Keratinocyte (primary cell): Measurements from ENCODE around the gene NMT1. TPM values are rescaled to one million over a fixed set of nuclear protein-coding genes. Genes with fewer than 3 reads are reported as not detected.
A peak's percentile ranks its signal among the peaks of the same experiment; 100 is the strongest.

ENCODE experiments used
- DNase-seq: peaks from one replicate; pipeline ENCODE4 v3.0.0-alpha.2; 2011; ENCODE audit warnings: low read depth, missing footprints, low spot score
- FAIRE-seq: peaks from 2 replicates; lab custom pipeline; 2011; peaks lifted over from hg19 to GRCh38; lab: Jason Lieb, UNC
- H2AFZ ChIP-seq: 2 replicates; pipeline ENCODE4 v1.6.0; 2012; ENCODE audit warnings: low read length, control low read depth, inconsistent platforms; ENCODE audit not compliant: control insufficient read depth
- H3K27ac ChIP-seq: 2 replicates; pipeline ENCODE4 v1.5.1; 2011; ENCODE audit warnings: low read length; ENCODE audit not compliant: control insufficient read depth, insufficient read depth
- H3K27me3 ChIP-seq: 3 replicates; pipeline ENCODE4 v1.6.0; 2011; ENCODE audit warnings: low read length; ENCODE audit not compliant: control insufficient read depth, insufficient read depth; ENCODE audit errors: extremely low read depth
- H3K36me3 ChIP-seq, 2 experiments: 2 replicates in 1 of 2; 3 replicates in 1 of 2; pipeline ENCODE4 v1.5.1; 2011; ENCODE audit warnings: low read length in 2 of 2, mild to moderate bottlenecking in 1 of 2; ENCODE audit not compliant: control insufficient read depth in 2 of 2, insufficient read depth in 2 of 2; ENCODE audit errors: extremely low read depth in 1 of 2
- H3K4me1 ChIP-seq: 3 replicates; pipeline ENCODE4 v1.5.1; 2011; ENCODE audit warnings: low read length; ENCODE audit not compliant: control insufficient read depth, insufficient read depth; ENCODE audit errors: extremely low read depth
- H3K4me2 ChIP-seq: 3 replicates; pipeline ENCODE4 v1.6.0; 2011; ENCODE audit warnings: low read depth, low read length; ENCODE audit not compliant: control insufficient read depth, insufficient read depth; ENCODE audit errors: extremely low read depth
- H3K4me3 ChIP-seq, 3 experiments: fragments of 200-600 bp in 1 of 3; sonication (generic) in 1 of 3; 2 replicates in 2 of 3; 3 replicates in 1 of 3; pipeline ENCODE4 v1.5.1; 2011 to 2016; ENCODE audit warnings: low read length in 3 of 3, mild to moderate bottlenecking in 3 of 3, control low read depth in 2 of 3, inconsistent platforms in 1 of 3, low read depth in 1 of 3, mixed read lengths in 1 of 3, mixed run types in 1 of 3, moderate library complexity in 1 of 3; ENCODE audit not compliant: control insufficient read depth in 2 of 3, insufficient read depth in 2 of 3; ENCODE audit errors: extremely low read depth in 1 of 3
- H3K79me2 ChIP-seq: 2 replicates; pipeline ENCODE4 v1.6.0; 2012; ENCODE audit warnings: low read length; ENCODE audit not compliant: control insufficient read depth, insufficient read depth
- H3K9ac ChIP-seq: 3 replicates; pipeline ENCODE4 v1.6.0; 2011; ENCODE audit warnings: low read length; ENCODE audit not compliant: control insufficient read depth, insufficient read depth; ENCODE audit errors: extremely low read depth
- H3K9me1 ChIP-seq: 3 replicates; pipeline ENCODE4 v1.6.0; 2011; ENCODE audit warnings: low read length; ENCODE audit not compliant: control insufficient read depth, insufficient read depth; ENCODE audit errors: extremely low read depth
- H3K9me3 ChIP-seq: 2 replicates; pipeline ENCODE4 v1.5.1; 2012; ENCODE audit warnings: low read depth, low read length; ENCODE audit not compliant: control insufficient read depth
- H4K20me1 ChIP-seq: 3 replicates; pipeline ENCODE4 v1.6.0; 2011; ENCODE audit warnings: low read length; ENCODE audit not compliant: control insufficient read depth, insufficient read depth; ENCODE audit errors: extremely low read depth
- EZH2 ChIP-seq: IDR thresholded peaks from one replicate; pipeline ENCODE4 v1.6.1; 2012; ENCODE audit warnings: inconsistent platforms, mild to moderate bottlenecking, low read length, moderate library complexity
- dilution Hi-C: fragments of 300-500 bp; cut with MboI; formaldehyde crosslinking; loops from one replicate; pipeline ENCODE4 v1.7.0; 2020; ENCODE audit warnings: low sequenced_read_pairs; ENCODE audit not compliant: extremely low pct_ligation_motif_present
- polyA plus RNA-seq, 5 experiments: library from polyadenylated mRNA; depleted of rRNA in 3 of 5; stranded (reverse) in 3 of 5; stranded (forward) in 1 of 5; unstranded in 1 of 5; fragments of >200 nt; gene quantifications; 1 replicate in 1 of 5; 2 replicates in 3 of 5; 3 replicates in 1 of 5; pipeline versions ENCODE4 v1.2.1 to v1.2.3, GENCODE V29; 2011 to 2012; ENCODE audit warnings: missing spikeins in 2 of 5, low read depth in 1 of 5, low replicate concordance in 1 of 5
- TF ChIP-seq, protein P1 (sequence below), 3 experiments: IDR thresholded peaks in 1 of 3; conservative IDR thresholded peaks in 1 of 3; optimal IDR thresholded peaks in 1 of 3; 2 replicates in 2 of 3; 3 replicates in 1 of 3; pipeline versions ENCODE3 to v1.5.1; 2011; ENCODE audit warnings: low read length in 3 of 3, mild to moderate bottlenecking in 3 of 3, moderate library complexity in 2 of 3, control low read depth in 1 of 3, inconsistent platforms in 1 of 3; ENCODE audit not compliant: insufficient read depth in 2 of 3; ENCODE audit errors: extremely low read depth in 1 of 3

Gene NMT1
- polyA plus RNA-seq, 1 donor (not counting 4 experiments of a cell fraction or from before 2014, with no cell fraction given) = 101 TPM

DNA sequence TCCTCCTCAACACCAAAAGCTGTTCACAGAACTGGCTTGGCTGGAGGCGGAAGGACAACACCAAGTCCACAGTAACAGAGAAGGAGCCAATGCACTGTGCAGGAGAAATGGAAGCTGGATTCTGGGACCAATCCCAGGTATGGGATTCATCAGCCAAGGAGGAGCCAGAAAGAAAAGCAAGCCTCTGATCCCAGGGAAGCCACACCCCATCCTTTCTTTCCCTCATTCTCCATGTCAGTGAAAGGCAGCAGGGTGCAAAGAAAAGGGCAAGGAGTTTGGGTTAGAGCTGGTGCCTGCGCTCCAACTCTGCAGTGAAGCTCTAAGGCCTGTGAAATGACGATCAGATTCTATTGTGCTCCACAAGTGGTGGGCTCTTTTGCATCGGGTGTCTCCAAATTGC lies 20.7 kb upstream of the NMT1 start:
- H3K36me3 ChIP-seq = peaks cover 7% of the 10 kb centered on the region in 2 experiments
- DNase-seq (no peak), FAIRE-seq (no peak)
- no peaks in the 10 kb centered on the region for H3K9me1 ChIP-seq
- no peaks in the 10 kb centered on the region for H3K9me3 ChIP-seq
- H3K9ac ChIP-seq = no peak overlapping the region
- no peak overlapping the region for H3K27ac ChIP-seq
- no peak overlapping the region for H2AFZ ChIP-seq
- peaks cover 29% of the 10 kb centered on the region for H3K4me1 ChIP-seq
- no peak overlapping the region for H3K4me3 ChIP-seq
- peaks cover 24% of the 10 kb centered on the region for H3K79me2 ChIP-seq
- no peaks in the 10 kb centered on the region for H4K20me1 ChIP-seq
- H3K27me3 ChIP-seq = no peaks in the 10 kb centered on the region
- H3K4me2 ChIP-seq = no peak overlapping the region
- dilution Hi-C loops = no loop called here
- TF ChIP-seq, protein P1, sequence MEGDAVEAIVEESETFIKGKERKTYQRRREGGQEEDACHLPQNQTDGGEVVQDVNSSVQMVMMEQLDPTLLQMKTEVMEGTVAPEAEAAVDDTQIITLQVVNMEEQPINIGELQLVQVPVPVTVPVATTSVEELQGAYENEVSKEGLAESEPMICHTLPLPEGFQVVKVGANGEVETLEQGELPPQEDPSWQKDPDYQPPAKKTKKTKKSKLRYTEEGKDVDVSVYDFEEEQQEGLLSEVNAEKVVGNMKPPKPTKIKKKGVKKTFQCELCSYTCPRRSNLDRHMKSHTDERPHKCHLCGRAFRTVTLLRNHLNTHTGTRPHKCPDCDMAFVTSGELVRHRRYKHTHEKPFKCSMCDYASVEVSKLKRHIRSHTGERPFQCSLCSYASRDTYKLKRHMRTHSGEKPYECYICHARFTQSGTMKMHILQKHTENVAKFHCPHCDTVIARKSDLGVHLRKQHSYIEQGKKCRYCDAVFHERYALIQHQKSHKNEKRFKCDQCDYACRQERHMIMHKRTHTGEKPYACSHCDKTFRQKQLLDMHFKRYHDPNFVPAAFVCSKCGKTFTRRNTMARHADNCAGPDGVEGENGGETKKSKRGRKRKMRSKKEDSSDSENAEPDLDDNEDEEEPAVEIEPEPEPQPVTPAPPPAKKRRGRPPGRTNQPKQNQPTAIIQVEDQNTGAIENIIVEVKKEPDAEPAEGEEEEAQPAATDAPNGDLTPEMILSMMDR (optimal IDR thresholded peaks at IDR 0.05 in 1 of 3, IDR thresholded peaks at IDR 0.05 in 1 of 3, conservative IDR thresholded peaks at IDR 0.05 in 1 of 3; ENCODE audit: extremely low read depth in 1 of 3, insufficient read depth in 2 of 3, low read length in 3 of 3) = no peak
- no peak for TF ChIP-seq EZH2

DNA sequence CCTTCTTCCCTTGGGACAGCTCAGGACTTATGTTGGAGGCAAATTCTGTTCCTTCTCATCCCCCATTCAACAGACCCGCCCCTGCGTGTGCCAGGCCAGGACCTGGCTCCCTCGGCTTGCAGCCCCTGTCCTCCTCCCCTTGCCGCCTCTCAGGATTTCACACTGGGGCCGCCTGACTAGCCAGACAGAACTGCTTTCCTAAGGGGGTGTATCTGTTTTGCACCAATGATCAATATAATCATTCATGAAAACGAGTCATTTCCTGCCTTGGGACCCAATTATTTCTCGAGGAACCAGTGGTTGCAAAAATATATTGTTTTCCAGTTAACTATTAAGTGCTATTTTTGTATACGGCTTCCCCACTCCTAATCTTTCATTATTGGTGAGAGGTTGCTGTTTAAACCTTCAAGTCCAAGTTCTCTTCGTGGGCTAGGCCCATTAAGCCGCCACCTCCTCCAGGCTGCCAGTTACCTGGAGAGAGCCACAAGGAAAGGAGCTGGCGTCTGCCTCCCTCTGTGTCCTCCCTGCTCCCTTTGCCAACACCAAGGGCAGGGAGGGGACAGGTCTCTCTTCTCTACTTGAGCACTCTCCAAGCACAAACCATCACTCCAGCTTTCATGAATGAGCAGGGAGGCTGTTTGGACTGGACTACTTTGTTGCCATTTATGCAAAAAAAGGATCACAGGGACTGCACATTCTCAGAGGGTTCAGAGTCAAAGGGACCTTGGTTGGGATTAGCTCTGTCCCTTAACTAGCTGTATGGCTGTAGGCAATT lies 18.6 kb upstream of the NMT1 start:
- Histone ChIP-seq H3K4me1 (peaks cover 47% of the 10 kb centered on the region), H3K9me1 (peaks cover 4% of the 10 kb centered on the region), H3K4me3 (no peak overlapping the region), H3K79me2 (peaks cover 24% of the 10 kb centered on the region), H3K9me3 (no peaks in the 10 kb centered on the region), H3K36me3 (peaks cover 4 to 7% of the 10 kb centered on the region in 2 experiments), H3K9ac (peak overlapping the region; percentile 65), H3K4me2 (peak overlapping the region; percentile 12), H2AFZ (no peak overlapping the region), H4K20me1 (no peaks in the 10 kb centered on the region), H3K27me3 (no peaks in the 10 kb centered on the region), H3K27ac (peak overlapping the region; percentile 70)
- TF ChIP-seq EZH2 = no peak
- TF ChIP-seq, protein P1 (optimal IDR thresholded peaks at IDR 0.05 in 1 of 3, IDR thresholded peaks at IDR 0.05 in 1 of 3, conservative IDR thresholded peaks at IDR 0.05 in 1 of 3; ENCODE audit: extremely low read depth in 1 of 3, insufficient read depth in 2 of 3, low read length in 3 of 3) = no peak
- FAIRE-seq (no peak), DNase-seq (no peak)
- dilution Hi-C loops = no loop called here
